Kasumi-1 (cell line): Measurements from ENCODE around the gene ACSS1.
A peak's percentile ranks its signal among the peaks of the same experiment; 100 is the strongest.

Experiments used
- DNase-seq, 2 experiments: peaks; one replicate each; lab custom pipeline; 2025; lab: John Stamatoyannopoulos, UW

The ACSS1 gene

GRCh38 chr20:25046181-25046641 is 11.7 kb downstream of the ACSS1 start:
- DNase-seq, result no peak

DNA sequence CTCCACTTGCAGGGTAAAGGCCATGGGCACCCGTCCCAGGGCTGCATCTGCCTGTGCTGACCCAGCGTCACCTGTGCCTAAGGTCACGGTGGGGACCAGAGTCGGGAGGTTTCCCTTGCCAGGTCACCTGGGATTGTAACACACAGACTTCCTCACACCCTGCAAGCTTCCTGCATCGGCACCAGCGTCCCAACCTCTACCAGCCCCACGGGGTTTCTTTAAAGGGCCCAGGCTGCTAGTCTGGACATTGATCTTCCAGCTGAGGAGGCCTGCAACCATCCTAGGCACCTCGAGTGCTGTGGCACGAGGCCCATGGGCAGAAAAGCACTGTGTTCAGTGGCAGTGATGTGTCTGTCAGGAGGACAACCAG is 12.6 kb downstream of the ACSS1 start:
- DNase-seq, result no peak

- no peak for DNase-seq
Observed at GRCh38 chr20:25044660-25045342, 13.1 kb downstream of the ACSS1 start.

DNA sequence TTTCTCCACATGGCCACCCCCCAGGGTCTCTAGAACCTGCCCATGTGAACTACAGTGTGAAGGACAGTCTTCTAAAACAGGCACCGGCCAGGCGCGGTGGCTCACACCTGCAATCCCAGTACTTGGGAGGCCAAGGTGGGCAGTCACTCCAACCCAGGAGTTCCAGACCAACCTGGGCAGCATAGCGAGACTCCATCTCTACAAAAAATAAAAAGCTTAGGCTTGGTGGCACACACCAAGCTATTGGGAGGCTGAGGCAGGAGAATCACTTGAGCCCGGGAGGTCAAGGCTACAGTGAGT is 13.7 kb downstream of the ACSS1 start:
- no peak for DNase-seq

DNA sequence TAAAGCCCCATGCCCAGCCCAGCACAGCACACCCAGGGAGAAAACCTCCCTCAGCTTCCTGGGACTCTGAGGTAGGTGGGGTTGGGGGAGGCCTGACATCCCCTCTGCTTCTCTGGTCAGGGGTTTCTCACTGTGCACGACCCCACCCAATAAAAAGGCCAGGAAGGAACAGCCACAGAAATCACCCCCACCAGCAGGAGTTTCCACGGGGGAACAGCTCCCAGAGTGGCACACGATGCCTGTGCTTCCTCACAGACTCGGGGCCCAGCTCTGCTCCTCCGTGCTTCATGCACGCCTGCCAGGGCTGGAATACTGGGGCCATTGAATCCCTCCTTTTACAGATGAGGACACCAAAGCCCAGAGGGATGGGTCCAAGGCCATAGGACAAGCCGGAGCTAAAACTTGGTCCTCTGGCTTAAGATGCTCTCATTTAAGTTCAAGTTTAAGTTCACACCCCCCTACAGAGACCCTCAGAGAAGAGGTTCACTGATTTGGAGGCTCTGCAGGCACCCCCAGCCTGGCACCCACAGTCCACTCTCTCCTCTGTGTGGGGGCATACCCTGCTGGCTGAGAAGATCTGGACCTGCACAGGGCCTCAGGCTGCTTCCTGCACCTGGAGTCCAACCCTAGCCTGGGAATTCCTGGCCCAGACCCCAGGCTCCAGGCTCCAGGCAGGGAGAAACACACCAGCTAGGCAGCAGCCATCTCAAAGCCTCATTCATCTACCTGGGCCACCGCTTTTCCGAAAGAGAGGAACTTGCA is 14.3 kb downstream of the ACSS1 start:
- no peak for DNase-seq

- peak; percentile 88 to 89 for DNase-seq
Observed at GRCh38 chr20:25042531-25043498, 15.1 kb downstream of the ACSS1 start.

DNA sequence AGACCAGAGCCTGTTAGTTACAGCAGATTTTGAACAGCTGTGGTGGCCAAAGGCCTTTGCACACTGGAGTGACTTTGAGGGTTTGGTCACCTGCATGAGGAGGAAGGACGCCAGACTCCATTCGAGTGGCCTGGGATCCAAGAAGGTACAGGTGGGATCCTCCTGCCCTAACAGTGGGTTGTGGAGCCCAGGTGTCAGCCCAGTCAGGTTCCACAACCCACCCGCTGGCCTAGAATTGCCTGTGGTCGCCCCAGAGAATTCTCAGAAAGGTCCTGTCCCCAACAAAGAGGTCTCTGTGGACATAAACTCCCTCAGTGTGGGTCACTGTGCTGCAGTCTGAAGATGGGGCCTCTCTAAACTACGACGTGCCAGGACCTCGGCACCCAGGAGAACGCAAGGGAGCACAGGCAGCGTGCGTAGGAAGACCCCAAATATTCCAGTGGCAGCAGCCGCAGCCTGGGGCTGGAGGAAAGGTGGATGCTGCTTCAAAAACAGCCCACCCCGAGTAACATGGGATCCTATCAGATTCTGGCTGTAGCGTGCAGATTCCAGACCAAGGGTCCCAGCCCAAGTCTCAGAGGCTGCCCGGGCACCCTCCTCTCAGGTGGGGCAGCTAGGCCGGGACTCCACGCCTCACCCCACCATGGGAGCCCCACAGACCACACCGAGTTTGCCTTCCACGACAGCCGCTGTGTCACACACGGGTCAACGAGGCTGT is 16.0 kb downstream of the ACSS1 start:
- DNase-seq, result no peak

DNA sequence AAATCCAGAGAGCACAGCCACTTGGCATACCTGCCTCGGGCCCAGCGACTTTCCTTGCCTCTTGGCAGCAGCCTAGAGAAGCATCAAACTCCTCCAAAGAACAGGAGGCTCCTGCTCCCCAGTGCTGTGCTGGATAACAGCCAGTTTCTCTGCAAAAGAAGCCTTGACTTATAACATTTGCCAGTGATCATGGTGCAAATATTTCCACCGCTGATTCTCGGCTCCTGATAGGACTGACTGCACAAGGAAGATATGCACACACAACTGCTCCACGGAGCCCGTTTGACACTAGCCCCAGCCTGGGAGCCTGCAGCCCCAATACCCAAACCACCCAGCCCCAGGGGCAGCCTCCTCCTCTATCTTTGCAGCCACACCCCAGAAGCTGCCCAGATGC is 17.5 kb downstream of the ACSS1 start:
- no peak for DNase-seq

GRCh38 chr20:25039697-25040437 is 18.1 kb downstream of the ACSS1 start:
- DNase-seq, result no peak

DNA sequence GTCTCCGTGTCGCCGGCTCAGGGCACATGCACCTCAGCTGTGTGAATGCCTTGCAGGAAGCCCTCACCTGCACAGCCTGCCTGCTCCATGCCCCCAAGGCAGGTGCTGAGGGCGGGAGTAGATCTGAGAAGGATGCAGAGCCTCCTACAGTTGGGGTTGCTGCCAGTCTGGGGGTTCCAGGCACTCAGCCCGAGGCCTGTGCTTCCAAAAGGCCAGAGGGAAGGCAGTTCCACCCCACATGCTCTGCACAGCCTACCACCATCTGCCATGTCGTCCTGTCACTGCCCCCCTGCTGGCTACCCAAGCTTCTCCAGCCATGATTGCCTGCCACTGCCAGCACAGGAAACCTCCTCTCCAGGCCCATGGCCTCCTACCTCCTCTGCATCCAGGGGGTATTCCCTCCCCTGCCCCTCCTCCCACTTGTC is 19.3 kb downstream of the ACSS1 start:
- no peak for DNase-seq

DNA sequence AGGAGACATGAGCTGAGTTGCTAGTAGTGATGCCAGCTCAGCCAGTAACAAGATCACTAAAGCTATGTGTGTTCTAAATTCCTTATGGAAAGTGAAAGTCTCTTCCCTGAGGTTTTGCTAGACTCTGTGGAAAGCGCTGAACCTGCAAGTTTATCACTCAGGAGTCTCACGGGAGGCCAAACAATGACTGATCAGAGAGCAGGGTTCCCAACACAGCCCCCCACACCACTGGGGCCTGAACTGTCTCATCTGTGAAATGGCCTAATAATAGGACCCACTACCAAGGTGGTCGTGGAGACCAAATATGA is 19.9 kb downstream of the ACSS1 start:
- DNase-seq, result no peak

DNA sequence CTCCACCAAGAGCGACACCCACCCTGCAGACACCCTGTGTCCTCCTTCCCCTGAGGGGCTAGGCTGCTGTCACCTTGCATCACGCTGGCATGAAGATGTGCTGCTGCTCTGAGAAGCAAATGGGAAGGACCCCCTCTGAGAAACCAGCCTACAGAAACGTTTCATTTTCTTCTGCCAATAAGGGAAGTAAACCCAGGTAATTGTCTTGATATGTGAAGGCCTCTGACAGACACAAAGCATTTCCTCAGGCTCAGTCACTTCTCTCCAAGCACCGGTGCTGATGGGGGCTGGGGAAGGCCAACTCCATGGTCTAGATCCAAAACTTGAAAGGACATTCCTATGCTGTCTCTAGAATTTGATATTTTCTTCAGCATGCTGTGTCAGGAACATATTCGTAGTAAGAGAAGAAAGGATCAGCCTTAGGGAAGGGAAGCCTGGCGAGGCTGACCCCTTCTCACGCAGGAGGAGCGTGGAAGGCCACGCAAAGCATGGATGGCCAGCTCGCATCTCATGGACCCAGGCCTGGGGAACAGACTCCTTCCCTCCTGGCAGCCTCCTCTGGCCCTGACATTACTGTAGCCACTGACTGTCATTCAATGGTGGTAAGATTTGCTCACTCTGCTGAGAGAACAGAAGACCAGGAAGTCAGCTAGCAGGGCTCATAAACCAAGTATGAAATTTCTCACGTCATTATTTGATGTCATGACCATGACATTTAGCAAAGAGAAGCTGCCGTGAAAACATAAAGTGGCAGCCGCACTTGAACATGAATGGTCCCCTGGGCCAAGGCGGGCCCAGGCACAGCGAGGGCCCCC is 20.4 kb downstream of the ACSS1 start:
- no peak for DNase-seq

GRCh38 chr20:25036331-25036936 is 21.5 kb downstream of the ACSS1 start:
- DNase-seq, result peak; percentile 50 to 59

- DNase-seq, result peak; percentile 51 to 64
Observed at GRCh38 chr20:25035921-25036320, 22.0 kb downstream of the ACSS1 start.

DNA sequence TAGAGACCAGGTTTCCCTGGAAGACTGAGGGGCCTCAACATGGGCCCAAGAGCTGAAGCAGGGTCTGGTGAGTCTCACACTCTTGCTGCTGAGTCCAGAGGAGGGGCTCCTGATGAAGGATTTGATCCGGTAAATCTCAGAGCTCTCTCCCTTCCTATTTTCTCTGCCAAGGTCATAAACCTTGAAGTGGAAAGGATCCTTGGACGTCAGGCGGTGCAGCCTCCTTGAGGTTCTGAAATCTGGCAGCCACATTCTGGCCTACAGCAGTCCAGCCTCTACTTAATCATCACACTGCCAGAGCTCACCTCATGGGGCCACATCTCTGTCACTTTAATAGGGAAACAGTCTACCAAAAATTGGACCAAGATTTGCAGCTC is 24.0 kb downstream of the ACSS1 start:
- no peak for DNase-seq

- no peak for DNase-seq
Observed at GRCh38 chr20:25033265-25033923, 24.5 kb downstream of the ACSS1 start.

DNA sequence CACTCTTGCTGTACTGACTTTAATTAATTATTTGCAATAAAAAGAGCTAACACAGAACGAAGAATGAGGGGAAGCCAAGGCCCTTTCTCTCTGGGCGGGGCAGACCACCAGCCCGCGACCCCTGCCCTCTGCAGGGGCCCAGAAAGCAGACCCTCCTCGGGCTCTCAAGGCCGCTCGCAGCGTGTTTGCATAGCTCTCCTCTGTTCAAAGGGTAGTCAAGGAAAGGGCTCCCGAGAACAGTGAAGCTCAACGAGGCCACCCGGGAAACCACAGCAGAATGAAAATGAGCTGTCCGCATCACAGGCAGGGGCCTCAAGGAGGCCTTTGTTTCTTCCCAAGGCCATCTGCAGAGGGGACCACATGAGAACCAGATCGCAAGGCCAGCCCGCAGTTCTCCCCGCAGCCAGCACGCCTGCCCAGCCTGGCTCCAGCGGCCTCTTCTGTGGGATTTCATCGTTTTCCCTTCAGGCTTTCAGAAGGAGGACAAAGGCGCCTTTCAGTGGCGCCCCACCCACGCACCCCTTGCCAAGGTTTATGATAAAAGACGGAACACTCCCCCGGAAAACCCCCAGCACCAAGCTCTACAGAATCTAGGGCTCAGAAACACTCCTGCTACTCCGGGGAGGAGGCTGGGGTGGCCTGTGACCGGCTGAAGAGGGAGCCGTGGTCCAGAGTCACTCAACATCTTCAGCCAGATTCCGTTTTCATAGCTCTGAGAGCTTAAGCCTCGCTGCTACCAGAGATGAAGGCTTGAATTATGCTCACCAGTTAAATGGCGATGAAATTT is 25.3 kb downstream of the ACSS1 start:
- no peak for DNase-seq

DNA sequence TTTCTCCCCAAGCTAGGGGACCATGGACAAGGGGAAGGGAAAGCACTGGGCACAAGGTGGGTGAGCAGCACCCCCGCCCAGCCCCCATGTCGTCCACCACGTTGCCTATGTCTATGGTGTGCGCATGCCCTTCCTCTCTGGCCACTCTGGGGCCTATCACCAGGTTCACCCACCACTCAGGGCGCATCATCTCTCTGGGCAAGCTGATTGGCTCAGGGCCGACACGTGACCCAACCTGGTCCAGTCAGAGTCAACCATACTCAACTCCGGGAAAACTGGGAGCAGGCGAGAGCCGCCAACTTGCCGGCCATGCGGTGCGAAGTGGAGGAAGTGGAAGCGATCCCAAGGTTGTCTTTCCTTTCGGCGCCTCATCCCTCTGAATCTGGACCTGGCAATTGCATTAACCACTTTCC is 25.9 kb downstream of the ACSS1 start:
- no peak for DNase-seq

DNA sequence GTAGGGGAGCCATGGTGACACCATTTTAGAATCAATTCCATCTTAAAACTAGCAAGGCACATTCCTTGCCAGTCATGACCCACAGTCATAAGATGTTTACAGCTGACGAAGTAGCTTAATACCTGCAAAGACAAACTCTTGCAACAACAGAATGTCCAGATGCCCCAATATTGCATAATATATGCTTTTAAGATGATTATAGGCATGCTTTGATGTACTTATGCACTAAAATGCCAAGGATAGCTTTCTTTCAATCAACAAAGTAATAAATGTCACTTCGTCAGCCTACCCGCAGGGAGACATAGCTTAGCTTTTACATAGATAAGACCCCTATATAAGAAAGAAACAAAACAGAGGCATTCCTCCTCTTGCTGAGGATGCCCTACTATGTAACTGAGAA is 26.7 kb downstream of the ACSS1 start:
- DNase-seq, result no peak
